DOHH2 (cell line): ENCODE measurements around the gene DIP2C.
A peak's percentile ranks its signal among the peaks of the same experiment; 100 is the strongest.

Experiments
- H3F3A ChIP-seq: fragments of 200-600 bp; sonication (generic), shearing (Covaris generic); 2 replicates; pipeline ENCODE4 v1.6.0; 2016; ENCODE audit warnings: antibody characterized with exemption, mild to moderate bottlenecking; ENCODE audit not compliant: control insufficient read depth, insufficient read depth
- H3K27ac ChIP-seq: fragments of 200-600 bp; sonication (generic); 2 replicates; pipeline ENCODE4 v1.5.1; 2014; ENCODE audit warnings: low read depth, mild to moderate bottlenecking, low read length, moderate library complexity
- H3K27me3 ChIP-seq: fragments of 200-600 bp; sonication (generic); 2 replicates; pipeline ENCODE4 v1.6.1; 2014; ENCODE audit warnings: mild to moderate bottlenecking, low read length, mixed read lengths; ENCODE audit not compliant: control insufficient read depth
- H3K36me3 ChIP-seq: fragments of 200-600 bp; sonication (generic); 2 replicates; pipeline ENCODE4 v1.6.1; 2014; ENCODE audit warnings: mild to moderate bottlenecking, low read length, moderate library complexity, mixed read lengths; ENCODE audit not compliant: control insufficient read depth
- H3K4me1 ChIP-seq: fragments of 200-600 bp; sonication (generic); 2 replicates; pipeline ENCODE4 v1.6.1; 2014; ENCODE audit warnings: mild to moderate bottlenecking, low read length, mixed read lengths; ENCODE audit not compliant: control insufficient read depth
- H3K4me2 ChIP-seq: fragments of 200-600 bp; sonication (generic); 2 replicates; pipeline ENCODE4 v1.6.0; 2014; ENCODE audit warnings: mild to moderate bottlenecking, low read length, moderate library complexity
- H3K4me3 ChIP-seq: fragments of 200-600 bp; sonication (generic); 2 replicates; pipeline ENCODE4 v1.5.1; 2014; ENCODE audit warnings: mild to moderate bottlenecking, low read length, mixed read lengths
- H3K79me2 ChIP-seq: fragments of 200-600 bp; sonication (generic); 2 replicates; pipeline ENCODE4 v1.6.1; 2014; ENCODE audit warnings: mild to moderate bottlenecking, low read length, mixed read lengths; ENCODE audit not compliant: control insufficient read depth
- H3K9me2 ChIP-seq: fragments of 200-600 bp; sonication (generic); replicated peaks from 2 replicates; pipeline ENCODE4 v1.6.1; 2014; ENCODE audit warnings: mild to moderate bottlenecking, low read length, mixed read lengths; ENCODE audit not compliant: control insufficient read depth
- H3K9me3 ChIP-seq: fragments of 200-600 bp; sonication (generic); 2 replicates; pipeline ENCODE4 v1.6.1; 2014; ENCODE audit warnings: antibody characterized with exemption, low read length, mixed read lengths; ENCODE audit not compliant: control insufficient read depth, insufficient read depth
- H4K20me1 ChIP-seq: fragments of 200-600 bp; sonication (generic); 2 replicates; pipeline ENCODE4 v1.6.0; 2014; ENCODE audit warnings: low read depth, mild to moderate bottlenecking, antibody characterized with exemption, low read length, moderate library complexity; ENCODE audit not compliant: control insufficient read depth, insufficient read depth
- CTCF ChIP-seq: fragments of 200-600 bp; sonication (generic); IDR thresholded peaks from one replicate; pipeline ENCODE4 v1.5.1; 2014; ENCODE audit warnings: antibody characterized with exemption, mild to moderate bottlenecking, low read depth, low read length; ENCODE audit not compliant: poor library complexity, severe bottlenecking
- EZH2phosphoT487 ChIP-seq: fragments of 200-600 bp; sonication (generic); IDR thresholded peaks from 2 replicates; pipeline ENCODE4 v1.6.1; 2017; ENCODE audit warnings: borderline replicate concordance, mild to moderate bottlenecking, antibody characterized with exemption, low read length, moderate library complexity, mixed read lengths

DIP2C gene

GRCh38 chr10:340646-341045 lies 348.8 kb downstream of the DIP2C start:
- Histone ChIP-seq H3K9me3 (no peaks in the 10 kb centered on the region), H3K27ac (no peak overlapping the region), H3K79me2 (no peaks in the 10 kb centered on the region), H3K4me3 (no peak overlapping the region), H3K9me2 (no peaks in the 10 kb centered on the region), H3K36me3 (peaks cover 62% of the 10 kb centered on the region), H3F3A (peaks cover 6% of the 10 kb centered on the region), H3K4me1 (peaks cover 55% of the 10 kb centered on the region), H3K27me3 (no peaks in the 10 kb centered on the region), H3K4me2 (no peak overlapping the region), H4K20me1 (no peaks in the 10 kb centered on the region)
- TF ChIP-seq CTCF (no peak), EZH2phosphoT487 (no peak)

- Histone ChIP-seq H4K20me1 (no peaks in the 10 kb centered on the region), H3K36me3 (peaks cover 53% of the 10 kb centered on the region), H3F3A (peaks cover 21% of the 10 kb centered on the region), H3K9me2 (no peaks in the 10 kb centered on the region), H3K4me3 (no peak overlapping the region; the same call in 1 of the 2 replicates), H3K4me2 (peak overlapping the region; percentile 35), H3K27ac (peak overlapping the region; percentile 57), H3K27me3 (no peaks in the 10 kb centered on the region), H3K9me3 (no peaks in the 10 kb centered on the region), H3K79me2 (0 out of 2 replicates have a peak, but pooled peaks cover 4% of the 10 kb centered on the region), H3K4me1 (peaks cover 71% of the 10 kb centered on the region)
- TF ChIP-seq EZH2phosphoT487: no peak
- TF ChIP-seq CTCF: no peak
Observed at GRCh38 chr10:339038-339391, 350.5 kb downstream of the DIP2C start.

- Histone ChIP-seq H3K79me2 (0 out of 2 replicates have a peak, but pooled peaks cover 4% of the 10 kb centered on the region), H3K27ac (peak overlapping the region; percentile 57), H3K4me3 (peak overlapping the region; percentile 39), H4K20me1 (no peaks in the 10 kb centered on the region), H3F3A (peaks cover 27% of the 10 kb centered on the region), H3K9me3 (no peaks in the 10 kb centered on the region), H3K9me2 (no peaks in the 10 kb centered on the region), H3K36me3 (peaks cover 49% of the 10 kb centered on the region), H3K4me2 (peak overlapping the region; percentile 35), H3K4me1 (peaks cover 72% of the 10 kb centered on the region), H3K27me3 (no peaks in the 10 kb centered on the region)
- TF ChIP-seq CTCF: no peak
- no peak for TF ChIP-seq EZH2phosphoT487
Observed at GRCh38 chr10:338171-339037, 351.1 kb downstream of the DIP2C start.
